Kidney (tissue), 14 donors: ENCODE data around the gene TAF6L. TPM values are rescaled to one million over a fixed set of nuclear protein-coding genes. Genes with fewer than 3 reads are reported as not detected.
"Not testable (repeated sequence)": the region's sequence is repeated elsewhere in the genome, so short reads cannot be mapped to it uniquely, and the experiment has no call there.

Experiments
- DNase-seq, 5 donors: peaks; one replicate each; pipeline ENCODE4 v3.0.0-alpha.2; 2013 to 2020
- FAIRE-seq: peaks from 2 replicates; lab custom pipeline; 2012; peaks lifted over from hg19 to GRCh38; lab: Jason Lieb, UNC
- H3K27ac ChIP-seq, 2 donors: one replicate each; pipeline ENCODE4 v1.7.0; 2013; ENCODE audit warnings: low read depth in 2 of 2, low read length in 2 of 2, inconsistent platforms in 1 of 2
- H3K27me3 ChIP-seq: one replicate; pipeline ENCODE4 v1.7.1; 2013; ENCODE audit warnings: low read length, inconsistent platforms; ENCODE audit not compliant: control insufficient read depth, insufficient read depth
- H3K36me3 ChIP-seq, 3 donors: one replicate each; pipeline versions ENCODE4 v1.7.0 to v1.7.1; 2013; ENCODE audit warnings: low read length in 3 of 3, control low read depth in 1 of 3, inconsistent platforms in 1 of 3; ENCODE audit not compliant: insufficient read depth in 3 of 3, control insufficient read depth in 2 of 3
- H3K4me1 ChIP-seq, 3 donors: one replicate each; pipeline versions ENCODE4 v1.7.0 to v1.7.1; 2013; ENCODE audit warnings: low read length in 3 of 3, inconsistent platforms in 1 of 3, low read depth in 1 of 3; ENCODE audit not compliant: control insufficient read depth in 2 of 3, insufficient read depth in 2 of 3
- H3K4me3 ChIP-seq, 3 donors: one replicate each; pipeline versions ENCODE4 v1.7.0 to v1.8.1; 2013; ENCODE audit warnings: low read length in 3 of 3, control low read depth in 1 of 3, inconsistent platforms in 1 of 3
- H3K9ac ChIP-seq, 3 donors: one replicate each; pipeline versions ENCODE4 v1.7.0 to v1.7.1; 2013; ENCODE audit warnings: low read length in 3 of 3, control low read depth in 1 of 3, inconsistent platforms in 1 of 3
- H3K9me3 ChIP-seq, 3 donors: one replicate each; pipeline versions ENCODE4 v1.7.0 to v1.7.1; 2013; ENCODE audit warnings: low read length in 3 of 3, control low read depth in 1 of 3, inconsistent platforms in 1 of 3; ENCODE audit not compliant: control insufficient read depth in 2 of 3, insufficient read depth in 1 of 3
- CTCF ChIP-seq: IDR thresholded peaks from 3 replicates; pipeline ENCODE4 v1.5.1; 2012; ENCODE audit warnings: mild to moderate bottlenecking, moderate library complexity, borderline replicate concordance; ENCODE audit not compliant: insufficient read depth; ENCODE audit errors: extremely low read depth
- intact Hi-C: fragments of 100-400 bp; cut with DNase I; formaldehyde crosslinking; loops from one replicate; pipeline ENCODE4 v1.11.1; 2022
- polyA plus RNA-seq: library from polyadenylated mRNA; stranded (reverse); fragments of 350-450 nt; fragmentation: Illumina TruSeq; extraction: RNeasy Lipid Tissue Mini Kit (QIAGEN cat#74804); gene quantifications from one replicate; pipeline ENCODE4 v1.2.3, GENCODE V29; 2014; ENCODE audit warnings: low read depth, low replicate concordance; ENCODE audit not compliant: insufficient read depth
- total RNA-seq: library from RNA; stranded (reverse); fragmentation: NEBNext Ultra II Directional; extraction: Animal tissue kit (Norgen Biotek cat#: 25700); gene quantifications from one replicate; pipeline ENCODE4 v1.2.1, GENCODE V29; 2021
- donor health status: control.
- donor health status: control.
- donor health status: control.
- donor health status: control.
- donor health status: control.
- donor health status: DM: yes; HTN: yes; CAD: no.
- donor health status: Normal renal cell carcinoma (clear cell type).

The TAF6L gene
- total and polyA plus RNA-seq, 2 donors from 2014 or later: 19.3 to 27.1 TPM

GRCh38 chr11:62732830-62733229 lies 38.4 kb upstream of the TAF6L start:
- Histone ChIP-seq H3K27me3 (no peaks in the 10 kb centered on the region), H3K27ac (no peak overlapping the region), H3K9me3 (no peaks in the 10 kb centered on the region), H3K36me3 (peaks cover 0 to 5% (median 3%) of the 10 kb centered on the region in 3 donors), H3K4me3 (no peak overlapping the region), H3K9ac (no peak overlapping the region), H3K4me1 (peaks cover 0 to 7% (median 4%) of the 10 kb centered on the region in 3 donors)
- no peak for FAIRE-seq
- intact Hi-C loops: no loop called here
- no peak for DNase-seq
- no peak for TF ChIP-seq CTCF

- intact Hi-C loops: no loop called here
- no peak for FAIRE-seq
- Histone ChIP-seq H3K4me1 (no peaks in the 10 kb centered on the region), H3K36me3 (peaks cover 0 to 13% (median 10%) of the 10 kb centered on the region in 3 donors), H3K4me3 (no peak overlapping the region), H3K9ac (no peak overlapping the region), H3K9me3 (no peaks in the 10 kb centered on the region), H3K27ac (no peak overlapping the region), H3K27me3 (no peaks in the 10 kb centered on the region)
- no peak for TF ChIP-seq CTCF
- no peak for DNase-seq
Observed at GRCh38 chr11:62737196-62737595, 34.0 kb upstream of the TAF6L start.

GRCh38 chr11:62747475-62748160 lies 23.6 kb upstream of the TAF6L start:
- FAIRE-seq (no peak), DNase-seq (peak in 3 of 5 donors; percentile 14 to 60 (median 55))
- Histone ChIP-seq H3K9ac (no peak overlapping the region), H3K4me1 (peaks cover 0 to 6% (median 2%) of the 10 kb centered on the region in 3 donors), H3K27ac (no peak overlapping the region), H3K36me3 (peaks cover 0 to 7% (median 2%) of the 10 kb centered on the region in 3 donors), H3K9me3 (no peaks in the 10 kb centered on the region), H3K27me3 (no peaks in the 10 kb centered on the region), H3K4me3 (no peak overlapping the region)
- intact Hi-C loops: no loop called here
- no peak for TF ChIP-seq CTCF

- not testable (repeated sequence) for H3K27ac ChIP-seq, H3K9me3 ChIP-seq
Observed at GRCh38 chr11:62749931-62750330, 21.3 kb upstream of the TAF6L start.

More at GRCh38 chr11:62749931-62750330, 21.3 kb upstream of the TAF6L start:
- Histone ChIP-seq H3K36me3 (peaks cover 0 to 10% (median 4%) of the 10 kb centered on the region in 3 donors), H3K4me1 (peaks cover 0 to 13% (median 12%) of the 10 kb centered on the region in 3 donors)
- H3K27me3 ChIP-seq, FAIRE-seq, H3K4me3 ChIP-seq, H3K9ac ChIP-seq, intact Hi-C loops: not testable (repeated sequence)
- peak in 1 of 5 donors; percentile 17 for DNase-seq
